T-cell (primary cell): ENCODE measurements around the gene ZNF608. TPM values are rescaled to one million over a fixed set of nuclear protein-coding genes. Genes with fewer than 3 reads are reported as not detected.

Source experiments
- ATAC-seq, 4 experiments: fragments of 200-7000 bp in 3 of 4; fragments of 150-1000 bp in 1 of 4; cut with Tn5 transposase; replicated peaks in 1 of 4; 1 replicate in 3 of 4; 2 replicates in 1 of 4; pipeline ENCODE4 v1.10.0; 2021; ENCODE audit warnings: moderate library complexity in 3 of 4, mild to moderate bottlenecking in 2 of 4, moderate number of reproducible peaks in 1 of 4
- CTCF ChIA-PET, 2 donors: fragments of 300-600 bp; sonication (Branson Sonifier 250); formaldehyde crosslinking; loops; one replicate each; lab custom pipeline; 2022; ENCODE audit warnings: antibody characterized with exemption in 2 of 2; lab: Charles Lee
- POLR2A ChIA-PET, 2 donors: fragments of 300-600 bp; sonication (Branson Sonifier 250); formaldehyde crosslinking; loops; one replicate each; lab custom pipeline; 2022; ENCODE audit warnings: antibody characterized with exemption in 2 of 2; lab: Charles Lee
- DNase-seq, 35 experiments: peaks; one replicate each; pipeline versions ENCODE4 v3.0.0 to v3.0.0-alpha.2; 2013 to 2023
- H3K27ac ChIP-seq: one replicate; pipeline ENCODE4 v1.5.1; 2013; ENCODE audit warnings: low read length
- H3K27me3 ChIP-seq, 2 experiments: replicated peaks in 1 of 2; 1 replicate in 1 of 2; 2 replicates in 1 of 2; pipeline versions ENCODE4 v1.6.1 to v1.7.0; 2013; ENCODE audit warnings: low read length in 1 of 2, mixed read lengths in 1 of 2; ENCODE audit not compliant: control insufficient read depth in 2 of 2, insufficient read depth in 2 of 2; ENCODE audit errors: extremely low read depth in 1 of 2
- H3K36me3 ChIP-seq, 2 donors: 1 replicate in 1 of 2; 2 replicates in 1 of 2; pipeline versions ENCODE4 v1.6.1 to v1.7.0; 2013; ENCODE audit warnings: low read length in 1 of 2; ENCODE audit not compliant: control insufficient read depth in 2 of 2, insufficient read depth in 1 of 2; ENCODE audit errors: extremely low read depth in 1 of 2
- H3K4me1 ChIP-seq, 2 experiments: 1 replicate in 1 of 2; 2 replicates in 1 of 2; pipeline versions ENCODE4 v1.6.1 to v1.7.0; 2013; ENCODE audit warnings: low read length in 2 of 2, mixed read lengths in 1 of 2; ENCODE audit not compliant: insufficient read depth in 2 of 2, control insufficient read depth in 1 of 2; ENCODE audit errors: extremely low read depth in 1 of 2
- H3K4me3 ChIP-seq, 2 donors: 1 replicate in 1 of 2; 2 replicates in 1 of 2; pipeline versions ENCODE4 v1.5.1 to v1.7.0; 2013; ENCODE audit warnings: mild to moderate bottlenecking in 2 of 2, low read length in 1 of 2, moderate library complexity in 1 of 2; ENCODE audit not compliant: control insufficient read depth in 1 of 2; ENCODE audit errors: extremely low read depth in 1 of 2
- H3K9me3 ChIP-seq: 2 replicates; pipeline ENCODE4 v1.7.0; 2013
- H3K27ac Mint-ChIP-seq, 2 donors: one replicate each; pipeline ENCODE4 v1.8.0; 2020 to 2021; ENCODE audit warnings: mild to moderate bottlenecking in 2 of 2, mixed read lengths in 2 of 2
- H3K27me3 Mint-ChIP-seq, 2 donors: one replicate each; pipeline ENCODE4 v1.8.0; 2021 to 2022; ENCODE audit warnings: mixed read lengths in 2 of 2
- H3K36me3 Mint-ChIP-seq: one replicate; pipeline ENCODE4 v1.8.0; 2021; ENCODE audit warnings: mixed read lengths
- H3K4me1 Mint-ChIP-seq, 3 donors: one replicate each; pipeline ENCODE4 v1.8.0; 2020 to 2022; ENCODE audit warnings: mixed read lengths in 3 of 3, mild to moderate bottlenecking in 1 of 3
- H3K4me3 Mint-ChIP-seq, 3 donors: one replicate each; pipeline ENCODE4 v1.8.0; 2020 to 2022; ENCODE audit warnings: mild to moderate bottlenecking in 3 of 3, mixed read lengths in 3 of 3, moderate library complexity in 3 of 3
- H3K9me3 Mint-ChIP-seq, 3 donors: one replicate each; pipeline ENCODE4 v1.8.0; 2020 to 2022; ENCODE audit warnings: mixed read lengths in 3 of 3
- WGBS: methylation state at CpG from one replicate; pipeline ENCODE4 v1.1.5; 2013; ENCODE audit warnings: missing lambda C conversion rate; ENCODE audit not compliant: insufficient coverage; 5-methylcytosine and 5-hydroxymethylcytosine counted together
- total RNA-seq, 35 experiments: library from RNA in 6 of 35; stranded (reverse) in 6 of 35; fragments of 120-200 nt in 1 of 35; gene quantifications; one replicate each; pipeline versions ENCODE4 v1.2.1 to v1.2.4 and lab custom pipeline; 2013 to 2026

Gene ZNF608, protein sequence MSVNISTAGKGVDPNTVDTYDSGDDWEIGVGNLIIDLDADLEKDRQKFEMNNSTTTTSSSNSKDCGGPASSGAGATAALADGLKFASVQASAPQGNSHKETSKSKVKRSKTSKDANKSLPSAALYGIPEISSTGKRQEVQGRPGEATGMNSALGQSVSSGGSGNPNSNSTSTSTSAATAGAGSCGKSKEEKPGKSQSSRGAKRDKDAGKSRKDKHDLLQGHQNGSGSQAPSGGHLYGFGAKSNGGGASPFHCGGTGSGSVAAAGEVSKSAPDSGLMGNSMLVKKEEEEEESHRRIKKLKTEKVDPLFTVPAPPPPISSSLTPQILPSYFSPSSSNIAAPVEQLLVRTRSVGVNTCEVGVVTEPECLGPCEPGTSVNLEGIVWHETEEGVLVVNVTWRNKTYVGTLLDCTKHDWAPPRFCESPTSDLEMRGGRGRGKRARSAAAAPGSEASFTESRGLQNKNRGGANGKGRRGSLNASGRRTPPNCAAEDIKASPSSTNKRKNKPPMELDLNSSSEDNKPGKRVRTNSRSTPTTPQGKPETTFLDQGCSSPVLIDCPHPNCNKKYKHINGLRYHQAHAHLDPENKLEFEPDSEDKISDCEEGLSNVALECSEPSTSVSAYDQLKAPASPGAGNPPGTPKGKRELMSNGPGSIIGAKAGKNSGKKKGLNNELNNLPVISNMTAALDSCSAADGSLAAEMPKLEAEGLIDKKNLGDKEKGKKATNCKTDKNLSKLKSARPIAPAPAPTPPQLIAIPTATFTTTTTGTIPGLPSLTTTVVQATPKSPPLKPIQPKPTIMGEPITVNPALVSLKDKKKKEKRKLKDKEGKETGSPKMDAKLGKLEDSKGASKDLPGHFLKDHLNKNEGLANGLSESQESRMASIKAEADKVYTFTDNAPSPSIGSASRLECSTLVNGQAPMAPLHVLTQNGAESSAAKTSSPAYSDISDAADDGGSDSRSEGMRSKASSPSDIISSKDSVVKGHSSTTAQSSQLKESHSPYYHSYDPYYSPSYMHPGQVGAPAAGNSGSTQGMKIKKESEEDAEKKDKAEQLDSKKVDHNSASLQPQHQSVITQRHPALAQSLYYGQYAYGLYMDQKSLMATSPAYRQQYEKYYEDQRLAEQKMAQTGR (N-terminal part only)
- 1 to 10 TPM in 2 of 5 donors, under 1 TPM in 3; 0.26 to 1.3 (median 0.49) TPM for total RNA-seq
- total RNA-seq (2013), result 0.70 TPM
- total RNA-seq (lab: John Stamatoyannopoulos, UW), result 0 to 0.83 (median 0.34) reads per million in 29 experiments

DNA sequence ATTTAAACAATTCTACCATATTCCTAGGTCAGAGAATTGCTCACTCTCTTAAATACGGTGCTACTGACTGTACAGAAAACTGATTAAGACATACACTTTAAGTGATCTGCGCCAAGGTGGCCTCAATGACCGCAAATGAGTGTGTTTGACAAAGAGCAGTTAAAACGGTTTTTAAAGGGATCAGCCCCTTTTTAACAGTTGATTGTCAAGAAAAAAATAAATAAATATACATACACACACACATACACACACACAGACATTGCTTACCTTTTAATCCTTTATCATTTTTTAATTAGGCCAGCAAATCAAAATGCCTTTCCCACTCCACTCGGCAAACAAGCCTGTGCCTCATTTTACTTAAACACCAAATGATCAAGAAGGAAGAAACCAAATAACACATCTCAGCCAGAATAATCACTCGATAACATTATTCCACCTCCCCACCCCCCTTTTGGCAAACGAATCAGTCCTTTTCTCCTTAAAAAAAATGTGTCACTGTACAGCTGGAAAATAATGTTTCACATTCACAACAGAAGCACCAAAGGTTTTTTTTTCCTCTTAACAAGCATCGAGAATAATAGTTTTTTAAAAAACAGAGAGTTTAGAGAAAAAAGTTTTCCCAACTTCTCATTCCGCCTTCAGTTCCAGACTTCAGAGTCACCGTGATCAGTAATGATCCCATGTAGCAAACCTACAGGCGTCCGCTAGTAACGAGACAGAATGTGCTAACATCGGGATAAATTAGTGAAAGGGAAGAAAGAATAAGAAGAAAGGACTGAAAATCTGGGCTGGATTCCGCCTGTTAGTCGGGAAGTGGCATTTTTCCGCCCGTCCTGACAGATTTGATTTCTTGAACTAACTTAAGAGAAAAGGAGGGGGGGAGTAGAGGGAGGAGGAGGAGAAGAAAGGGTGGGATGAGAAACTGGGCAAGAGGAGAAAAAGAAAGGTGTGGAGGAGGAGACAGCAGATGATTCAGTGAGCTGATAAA, at the start of gene ZNF608:
Gene ZNF608 (minus strand): TSS at position 712 of the 988 bp plus-strand sequence. CDS start 1,650 bp downstream, outside the sequence.
- CTCF ChIA-PET, result no interaction called here
- Mint-ChIP-seq H3K9me3 (peaks cover 0 to 3% (median 0%) of the 10 kb centered on the region in 3 donors), H3K4me1 (peaks cover 25 to 32% (median 27%) of the 10 kb centered on the region in 3 donors), H3K4me3 (peak within 1 kb of the TSS; percentile 37 to 73 (median 65)), H3K27ac (peak within 1 kb of the TSS in 1 of 2 donors; percentile 37), H3K27me3 (peaks cover 29 to 44% of the 10 kb centered on the region in 2 donors), H3K36me3 (no peaks in the 10 kb centered on the region)
- POLR2A ChIA-PET, result no interaction called here
- Histone ChIP-seq H3K4me1 (peaks cover 9 to 11% of the 10 kb centered on the region in 2 experiments), H3K36me3 (no peaks in the 10 kb centered on the region), H3K27ac (no peak within 1 kb of the TSS), H3K27me3 (peaks cover 0 to 27% of the 10 kb centered on the region in 2 experiments), H3K9me3 (no peaks in the 10 kb centered on the region), H3K4me3 (peak within 1 kb of the TSS in 1 of 2 donors; percentile 77)
- DNase-seq (no peak), ATAC-seq (no peak)
- 18% methylated on average over 10 of the region's 18 CpGs for WGBS

DNA sequence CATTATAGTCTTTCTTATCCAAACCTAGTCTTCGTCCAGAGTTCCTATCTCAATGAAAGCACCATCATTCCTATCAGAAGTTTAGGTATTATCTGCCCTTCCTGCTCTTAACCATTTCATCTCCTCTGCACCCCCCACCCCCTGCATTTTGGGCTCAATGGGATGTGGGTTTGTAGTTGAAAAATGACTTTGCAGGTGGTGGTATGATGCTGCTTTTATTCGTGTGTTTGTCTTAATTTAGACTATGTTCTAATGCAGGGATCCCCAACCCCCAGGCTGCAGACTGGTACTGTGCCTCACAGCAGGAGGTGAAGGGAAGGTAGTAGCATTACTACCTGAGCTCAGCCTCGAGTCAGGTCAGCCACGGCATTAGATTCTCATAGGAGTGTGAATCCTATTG, 49.4 kb upstream of the ZNF608 start:
- CTCF ChIA-PET, result no interaction called here
- no peaks in the 10 kb centered on the region for H3K4me1 Mint-ChIP-seq

DNA sequence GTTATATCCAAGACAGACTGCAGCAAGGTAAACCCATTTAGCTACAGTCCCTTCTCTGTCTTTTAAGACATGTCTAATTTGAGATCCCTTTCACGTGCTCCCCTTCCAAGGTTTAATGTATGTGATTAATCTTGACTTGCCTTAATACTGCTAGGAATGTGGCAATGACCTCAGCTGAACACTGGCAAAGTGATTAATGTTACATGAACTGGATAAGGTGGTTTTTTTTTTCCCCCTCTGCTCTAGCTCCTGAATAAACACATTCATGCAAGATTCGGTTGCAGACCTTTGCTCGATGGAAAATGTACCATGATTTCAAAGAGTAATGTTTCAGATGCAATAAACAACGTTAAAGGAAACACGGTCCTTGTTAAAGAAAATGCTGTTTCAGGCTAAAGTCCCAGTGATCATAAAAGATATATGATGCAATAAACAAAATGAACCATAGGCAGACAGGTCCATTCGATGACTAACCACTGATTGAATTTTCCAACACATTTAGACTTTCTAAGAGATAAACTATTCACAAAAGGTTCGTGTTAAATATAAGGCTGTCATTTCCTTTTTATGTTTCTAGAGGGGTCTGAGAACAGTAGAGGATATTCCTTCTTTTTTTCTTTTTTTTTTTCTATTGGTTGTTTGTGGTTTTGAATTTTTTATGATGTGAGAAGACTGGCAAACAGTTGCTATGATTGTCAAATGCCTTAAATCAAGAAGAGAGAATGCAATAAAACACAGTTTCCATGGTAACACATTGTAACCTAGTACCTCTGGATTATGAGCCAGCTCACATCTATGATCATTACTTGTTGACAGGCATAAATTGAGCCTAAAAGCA, 44.7 kb upstream of the ZNF608 start:
- Histone ChIP-seq H3K36me3 (no peaks in the 10 kb centered on the region), H3K4me3 (no peak overlapping the region), H3K27me3 (no peaks in the 10 kb centered on the region), H3K27ac (no peak overlapping the region), H3K4me1 (no peaks in the 10 kb centered on the region), H3K9me3 (no peaks in the 10 kb centered on the region)
- ChIA-PET POLR2A (no interaction called here), CTCF (no interaction called here)
- no CpG with 5 or more reads among the region's 7 CpGs for WGBS
- Mint-ChIP-seq H3K9me3 (no peaks in the 10 kb centered on the region), H3K36me3 (no peaks in the 10 kb centered on the region), H3K27ac (no peak overlapping the region), H3K4me3 (no peak overlapping the region), H3K27me3 (no peaks in the 10 kb centered on the region), H3K4me1 (no peaks in the 10 kb centered on the region)
- ATAC-seq, result no peak
- no peak for DNase-seq

More for the DNA sequence above, 49.4 kb upstream of the ZNF608 start:
- no peaks in the 10 kb centered on the region for H3K36me3 Mint-ChIP-seq
- 0% methylated on average over 1 of the region's 4 CpGs for WGBS
- ATAC-seq, result no peak
- Histone ChIP-seq H3K9me3 (no peaks in the 10 kb centered on the region), H3K36me3 (no peaks in the 10 kb centered on the region), H3K4me1 (no peaks in the 10 kb centered on the region), H3K27ac (no peak overlapping the region), H3K27me3 (peaks cover 0 to 3% of the 10 kb centered on the region in 2 experiments), H3K4me3 (no peak overlapping the region)
- peaks cover 0 to under 1% (median 0%) of the 10 kb centered on the region in 3 donors for H3K9me3 Mint-ChIP-seq
- H3K4me3 Mint-ChIP-seq, result no peak overlapping the region
- no peaks in the 10 kb centered on the region for H3K27me3 Mint-ChIP-seq
- H3K27ac Mint-ChIP-seq, result no peak overlapping the region
- DNase-seq, result no peak
- POLR2A ChIA-PET, result no interaction called here

DNA sequence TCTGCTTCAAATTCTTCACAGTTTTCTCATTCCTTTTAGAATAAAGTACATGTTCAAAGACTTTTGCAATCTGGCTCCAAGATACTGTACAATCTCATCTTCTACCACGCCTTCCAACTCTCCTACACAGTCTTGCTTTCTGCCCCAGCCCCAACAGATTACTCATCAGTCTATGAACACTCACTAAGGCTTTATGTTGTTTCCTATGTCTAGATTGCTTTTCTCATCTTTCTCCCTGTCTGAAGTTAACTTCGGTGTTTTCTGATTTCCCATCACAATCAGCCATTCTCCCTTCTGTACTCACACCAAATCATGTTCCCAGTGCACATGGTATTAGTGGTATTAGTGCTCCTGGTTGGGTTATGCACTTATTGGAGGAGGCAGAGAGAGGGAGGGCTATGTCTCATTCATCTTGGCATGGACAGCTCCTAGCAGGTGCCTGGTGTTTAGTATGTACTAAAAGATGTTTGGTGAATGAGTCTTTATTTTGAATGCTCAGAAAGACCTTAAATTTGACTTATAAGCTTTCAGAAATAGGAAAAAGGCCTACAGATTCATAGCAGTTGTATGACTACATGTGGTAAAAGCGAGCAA, 44.0 kb upstream of the ZNF608 start:
- Histone ChIP-seq H3K27ac (no peak overlapping the region), H3K27me3 (no peaks in the 10 kb centered on the region), H3K4me1 (no peaks in the 10 kb centered on the region), H3K4me3 (no peak overlapping the region), H3K36me3 (no peaks in the 10 kb centered on the region), H3K9me3 (no peaks in the 10 kb centered on the region)
- Mint-ChIP-seq H3K36me3 (no peaks in the 10 kb centered on the region), H3K4me1 (no peaks in the 10 kb centered on the region), H3K27ac (no peak overlapping the region), H3K4me3 (no peak overlapping the region), H3K27me3 (no peaks in the 10 kb centered on the region), H3K9me3 (no peaks in the 10 kb centered on the region)
- DNase-seq, result no peak
- ChIA-PET CTCF (no interaction called here), POLR2A (no interaction called here)
- 40% methylated on average over 1 of the region's 3 CpGs for WGBS
- no peak for ATAC-seq

DNA sequence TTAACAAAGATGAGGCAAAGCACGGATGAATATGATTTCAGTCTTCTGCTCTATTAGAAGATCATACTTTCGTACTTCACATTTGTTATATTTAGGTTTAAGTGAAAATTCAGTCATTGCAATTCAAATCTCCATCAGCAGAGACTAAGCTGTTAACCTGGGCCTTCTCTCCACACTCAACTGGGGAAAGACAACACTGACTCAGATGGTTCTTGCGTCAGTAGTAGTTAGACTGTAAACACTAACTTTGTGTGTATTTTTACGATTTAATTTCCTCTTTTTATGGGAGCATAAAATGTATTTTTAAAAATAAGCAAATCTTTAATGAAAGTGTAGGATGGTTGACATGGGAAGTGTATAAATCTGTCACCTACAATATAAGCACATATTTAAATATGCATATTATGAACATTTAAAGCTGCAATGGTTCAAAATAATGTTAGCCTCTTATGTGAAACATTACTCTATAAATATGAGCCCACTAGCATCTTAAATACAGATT, 42.7 kb upstream of the ZNF608 start:
- Histone ChIP-seq H3K4me1 (no peaks in the 10 kb centered on the region), H3K36me3 (no peaks in the 10 kb centered on the region), H3K9me3 (no peaks in the 10 kb centered on the region), H3K27ac (no peak overlapping the region), H3K4me3 (no peak overlapping the region), H3K27me3 (no peaks in the 10 kb centered on the region)
- POLR2A ChIA-PET, result no interaction called here
- Mint-ChIP-seq H3K27ac (no peak overlapping the region), H3K4me3 (no peak overlapping the region), H3K36me3 (no peaks in the 10 kb centered on the region), H3K27me3 (no peaks in the 10 kb centered on the region), H3K4me1 (no peaks in the 10 kb centered on the region), H3K9me3 (no peaks in the 10 kb centered on the region)
- CTCF ChIA-PET, result no interaction called here
- no peak for ATAC-seq
- WGBS, result no CpG with 5 or more reads among the region's 4 CpGs
- DNase-seq, result no peak
